Stomach (tissue), 4 donors: ENCODE data around the gene CLTC.

Experiments used
- CTCF ChIP-seq, 7 experiments: fragments of 450-650 bp in 4 of 7; fragments of 200-600 bp in 3 of 7; sonication (generic) in 3 of 7; IDR thresholded peaks; one replicate each; pipeline ENCODE4 v1.5.1; 2016 to 2019; ENCODE audit warnings: antibody characterized with exemption in 7 of 7, control low read depth in 2 of 7, mild to moderate bottlenecking in 1 of 7
- EP300 ChIP-seq: sonication (generic); formaldehyde crosslinking; IDR thresholded peaks from one replicate; pipeline ENCODE4 v1.6.1; 2017; ENCODE audit warnings: antibody characterized with exemption
- POLR2A ChIP-seq, 4 donors: fragments of 450-650 bp; IDR thresholded peaks; one replicate each; pipeline ENCODE4 v1.6.1; 2016; ENCODE audit warnings: antibody characterized with exemption in 4 of 4, control low read depth in 2 of 4, mild to moderate bottlenecking in 1 of 4, moderate library complexity in 1 of 4

- TF ChIP-seq POLR2A (IDR thresholded peaks at IDR 0.05) = no peak
- TF ChIP-seq CTCF (IDR thresholded peaks at IDR 0.05) = no peak
- no peak for TF ChIP-seq EP300
Measured at GRCh38 chr17:59743842-59744241, 124.1 kb downstream of the CLTC start.
